ENCODE results near the gene SETDB1.

GRCh38 chr1:150967936-150968335 lies 41.8 kb downstream of the SETDB1 start:
- no peak for TF ChIP-seq POLR2A (IDR thresholded peaks at IDR 0.05; ENCODE audit: low read depth, low read length)
- no peak for TF ChIP-seq POU2F2 (IDR thresholded peaks at IDR 0.05; ENCODE audit: low read depth, low read length)
- no peak for TF ChIP-seq POLR2AphosphoS5 (IDR thresholded peaks at IDR 0.05; ENCODE audit: low read depth, low read length)
- no peak for TF ChIP-seq TAF1 (IDR thresholded peaks at IDR 0.05; ENCODE audit: low read depth, low read length)
- TF ChIP-seq PAX5 (IDR thresholded peaks at IDR 0.05; ENCODE audit: insufficient read depth, low read length, severe bottlenecking) = no peak
- TF ChIP-seq SPI1 (IDR thresholded peaks at IDR 0.05; ENCODE audit: low read depth, low read length) = no peak

Measured in GM12891 (cell line).